Occipital lobe (tissue), 2 donors: ENCODE measurements around the gene PINK1. TPM values are rescaled to one million over a fixed set of nuclear protein-coding genes. Genes with fewer than 3 reads are reported as not detected.

ENCODE experiments used
- DNase-seq: peaks from one replicate; lab custom pipeline; 2025; lab: John Stamatoyannopoulos, UW
- total RNA-seq: library from RNA; depleted of rRNA; stranded (reverse); fragments of >200 nt; gene quantifications from one replicate; pipeline ENCODE4 v1.2.3, GENCODE V29; 2014

PINK1 gene
- total RNA-seq, 1 donor from 2014 or later = 117 TPM

- no peak for DNase-seq
Observed at GRCh38 chr1:20680269-20680668, 47.0 kb downstream of the PINK1 start.

- DNase-seq = no peak
Observed at GRCh38 chr1:20681999-20682398, 48.7 kb downstream of the PINK1 start.

- DNase-seq = no peak
Observed at GRCh38 chr1:20682571-20683236, 49.4 kb downstream of the PINK1 start.

GRCh38 chr1:20683614-20684013 is 50.4 kb downstream of the PINK1 start:
- DNase-seq = no peak

DNA sequence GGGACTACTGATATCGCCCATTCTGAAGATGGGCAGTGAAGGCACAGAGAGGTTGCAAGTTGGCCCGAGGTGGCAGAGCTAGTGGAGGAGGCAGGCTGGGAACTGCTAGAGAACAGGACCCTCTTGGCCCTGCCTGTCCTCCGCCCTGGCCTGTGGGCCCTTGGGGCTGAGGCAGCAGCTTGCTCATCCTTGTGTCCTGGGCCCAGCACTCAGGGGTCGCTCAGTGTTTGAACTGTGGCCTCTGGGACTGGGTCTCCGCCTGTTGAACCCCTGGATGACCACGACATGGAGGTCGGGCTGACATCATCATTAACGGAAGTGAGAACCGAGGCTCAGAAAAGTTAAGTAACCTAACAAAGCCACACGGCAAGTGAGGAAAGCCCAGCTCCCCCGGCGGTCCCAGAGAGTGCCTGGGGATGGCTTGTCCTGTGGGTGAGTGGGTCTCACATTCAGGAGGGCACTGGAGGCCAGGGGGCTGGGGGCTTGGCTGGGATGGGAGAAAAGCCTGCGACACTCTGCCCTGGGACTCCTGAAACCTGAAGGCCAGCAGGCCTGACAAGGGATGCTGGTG is 50.9 kb downstream of the PINK1 start:
- DNase-seq = no peak

DNA sequence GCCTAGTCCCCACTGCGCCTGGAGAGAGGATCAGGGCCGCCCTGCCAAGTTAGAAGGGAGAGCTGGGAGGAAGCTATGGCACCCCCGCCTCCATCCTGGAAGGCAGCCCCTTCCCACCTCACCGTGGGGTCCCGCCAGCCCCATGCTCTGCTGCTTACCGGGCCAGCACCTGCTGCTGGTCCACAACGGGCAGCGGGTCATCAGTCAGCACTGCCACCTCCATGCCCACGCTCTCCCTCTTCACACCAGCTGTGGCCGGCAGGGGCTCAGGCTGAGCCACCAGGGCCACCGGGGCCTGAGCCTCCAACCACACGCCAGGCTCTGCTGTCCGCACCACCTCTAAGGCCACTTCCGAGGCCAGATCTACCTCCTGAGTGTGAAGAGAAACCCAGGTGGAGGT is 51.4 kb downstream of the PINK1 start:
- no peak for DNase-seq

DNA sequence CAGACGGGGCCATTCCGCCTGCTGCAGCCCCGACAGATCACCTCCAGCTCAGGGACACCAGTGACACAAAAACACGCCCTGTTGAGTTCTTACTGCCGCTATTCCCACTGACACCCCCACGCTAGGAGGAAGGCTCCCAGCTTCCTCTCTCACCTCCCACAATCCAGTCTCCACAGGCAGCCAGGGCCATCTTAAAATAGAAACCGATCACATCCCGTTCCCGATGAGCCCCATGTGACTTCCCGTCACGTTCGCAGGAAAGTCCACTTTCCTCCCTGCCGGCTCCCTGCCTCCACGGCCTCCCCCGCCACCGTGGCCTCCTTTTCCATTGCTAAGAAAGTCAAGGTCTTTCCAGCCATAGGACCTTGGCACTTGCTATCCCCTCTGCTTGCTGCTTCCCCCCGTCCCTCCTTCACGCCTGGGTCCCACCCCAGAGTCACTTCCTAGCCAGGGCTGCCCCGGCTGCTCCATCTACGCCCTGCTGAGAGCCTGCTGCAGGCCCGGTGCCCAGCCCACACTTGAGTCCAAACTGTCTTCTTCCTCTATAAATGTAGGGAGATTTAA is 51.9 kb downstream of the PINK1 start:
- peak; percentile 66 for DNase-seq

GRCh38 chr1:20685741-20686140 is 52.5 kb downstream of the PINK1 start:
- peak; percentile 23 for DNase-seq

DNA sequence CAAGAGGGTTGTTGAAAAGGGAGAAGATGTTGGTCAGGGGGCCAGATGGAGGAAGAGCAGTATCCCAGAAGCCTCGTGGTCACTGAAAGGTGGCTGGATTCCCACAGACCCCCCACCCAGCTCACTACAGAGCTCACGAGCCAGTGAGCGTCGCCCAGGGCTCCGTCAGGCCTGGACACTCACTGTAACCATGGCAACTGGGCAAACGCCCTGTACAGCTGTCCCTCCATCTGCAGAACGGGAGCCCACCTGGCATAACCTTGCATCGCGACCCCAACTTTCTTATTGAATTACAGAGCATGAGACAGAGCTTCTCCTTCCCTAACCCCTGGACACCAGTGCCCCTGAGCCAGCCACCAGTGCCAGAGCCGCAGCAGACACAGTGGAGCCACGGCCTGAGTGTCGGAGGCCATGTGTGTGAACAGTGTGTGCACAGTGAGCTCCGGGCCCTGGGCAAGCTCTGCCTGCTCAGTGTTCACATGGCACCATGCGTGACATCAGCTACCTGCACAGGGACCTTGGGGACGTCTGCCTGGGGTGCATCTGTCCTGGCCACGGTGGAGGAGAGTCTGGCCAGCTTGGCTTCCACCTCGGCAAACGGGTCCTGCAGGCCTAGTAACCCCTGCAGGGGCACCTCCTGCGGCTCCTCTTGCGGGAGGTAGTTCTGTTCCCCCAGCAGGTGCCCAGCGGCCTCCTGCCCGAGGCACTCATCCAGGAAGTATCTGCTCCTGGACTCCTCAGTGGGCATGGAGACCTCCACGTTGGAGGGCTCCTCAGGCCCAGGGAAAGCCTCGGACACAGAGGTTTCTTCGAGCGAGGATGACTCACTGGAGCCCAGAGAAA is 53.8 kb downstream of the PINK1 start:
- no peak for DNase-seq

DNA sequence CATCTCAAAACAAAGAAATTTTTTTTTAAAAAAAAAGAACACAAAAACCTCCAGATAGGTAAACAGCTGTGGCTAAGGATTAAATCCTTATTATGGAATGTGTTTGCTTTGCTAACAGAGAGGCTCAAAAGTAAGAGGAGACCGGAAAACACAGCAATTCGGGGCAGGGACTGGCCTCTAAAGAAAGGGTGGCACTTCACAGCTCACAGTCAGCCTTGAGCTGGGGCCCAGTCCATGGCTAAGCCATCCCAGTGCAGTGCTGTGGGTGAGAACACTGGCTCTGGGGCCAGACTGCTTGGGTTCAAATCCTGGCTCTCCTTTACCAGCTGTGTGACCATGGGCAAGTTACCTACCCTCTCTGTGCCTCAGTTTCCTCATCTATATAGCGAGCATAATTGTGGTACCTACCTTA is 56.4 kb downstream of the PINK1 start:
- DNase-seq = no peak

- DNase-seq = no peak
Observed at GRCh38 chr1:20691872-20692271, 58.6 kb downstream of the PINK1 start.

- no peak for DNase-seq
Observed at GRCh38 chr1:20693623-20694022, 60.4 kb downstream of the PINK1 start.

DNA sequence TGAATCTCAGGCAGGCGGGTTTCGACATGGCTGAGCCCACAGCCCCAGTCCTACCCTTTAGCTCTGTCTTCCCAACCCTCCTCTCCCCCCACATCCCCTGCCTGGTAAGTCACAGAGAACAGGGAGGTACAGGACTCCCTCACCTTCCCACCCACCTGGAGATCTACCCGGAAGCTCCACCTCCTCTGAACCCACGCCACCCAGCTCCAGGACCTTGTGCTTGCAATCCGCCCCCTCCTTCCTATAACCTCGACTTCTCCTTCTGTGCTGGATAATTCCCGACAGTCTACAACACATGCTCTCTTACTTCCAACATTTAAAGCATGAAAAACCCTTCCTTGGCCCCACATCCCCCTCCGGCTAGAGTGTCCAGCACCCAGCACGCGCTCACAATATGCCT is 62.3 kb downstream of the PINK1 start:
- no peak for DNase-seq

DNA sequence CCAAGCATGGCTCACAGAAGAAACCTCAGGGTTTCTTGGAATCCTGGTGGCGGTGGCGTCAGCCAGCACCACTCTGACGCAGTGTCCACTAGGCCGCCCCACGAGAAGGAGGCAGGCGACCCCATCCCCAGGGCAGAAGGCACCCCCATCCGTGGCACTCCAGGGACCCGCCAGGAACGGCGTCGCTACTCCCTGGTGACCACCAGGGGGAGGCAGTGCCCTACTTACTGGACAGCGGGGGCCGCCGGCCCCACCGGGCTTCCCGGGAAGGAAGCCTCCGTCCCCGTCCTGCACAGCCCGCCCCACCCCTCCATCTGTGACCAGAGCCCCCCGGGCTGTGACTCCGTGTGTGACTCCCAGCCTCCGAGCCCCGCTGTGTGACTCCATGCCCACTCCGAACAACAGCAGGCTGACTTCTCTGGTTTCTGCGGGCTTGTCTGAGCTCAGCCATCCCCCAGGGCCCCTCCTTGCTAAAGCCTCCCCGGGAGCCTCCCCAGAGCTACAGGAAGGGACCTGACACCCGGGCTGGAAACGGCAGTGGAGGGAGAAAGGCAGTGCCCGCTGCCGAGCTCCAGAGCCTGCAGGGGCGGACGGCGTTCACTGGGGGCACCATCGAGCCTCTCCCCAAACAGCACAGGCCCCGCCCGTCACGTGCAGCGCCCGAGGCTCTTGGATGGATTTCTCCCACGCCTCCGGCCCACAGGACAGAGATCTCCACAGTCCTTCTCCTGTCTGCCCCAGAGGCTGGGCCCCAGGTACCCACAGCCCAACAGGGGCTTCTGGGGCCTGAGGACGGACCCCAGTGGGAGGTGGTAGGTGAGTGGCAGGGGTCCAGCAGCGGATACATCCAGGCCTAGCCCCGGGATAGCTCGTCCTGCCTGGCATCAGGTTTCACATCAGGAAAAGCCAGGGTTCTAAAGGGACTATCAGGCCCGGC is 63.4 kb downstream of the PINK1 start:
- peak; percentile 80 for DNase-seq

DNA sequence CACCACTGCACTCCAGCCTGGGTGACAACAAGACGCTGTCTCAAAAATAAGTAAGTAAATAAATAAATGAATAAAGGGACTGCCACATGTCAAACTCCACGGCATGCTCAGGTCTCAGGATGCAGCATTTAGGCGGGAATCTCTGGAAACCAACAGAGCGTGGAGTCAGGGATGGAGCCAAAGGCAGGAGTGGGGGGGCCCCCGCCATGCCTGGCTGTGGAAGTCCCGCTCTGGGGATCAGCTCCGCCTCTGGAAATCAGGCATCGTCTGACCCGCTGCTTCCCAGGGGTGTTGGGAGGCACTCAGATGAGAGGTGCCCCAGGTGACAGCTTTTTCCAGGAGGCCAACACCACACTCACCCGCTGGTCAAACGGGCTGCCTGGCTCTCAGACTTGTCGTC is 64.3 kb downstream of the PINK1 start:
- no peak for DNase-seq

DNA sequence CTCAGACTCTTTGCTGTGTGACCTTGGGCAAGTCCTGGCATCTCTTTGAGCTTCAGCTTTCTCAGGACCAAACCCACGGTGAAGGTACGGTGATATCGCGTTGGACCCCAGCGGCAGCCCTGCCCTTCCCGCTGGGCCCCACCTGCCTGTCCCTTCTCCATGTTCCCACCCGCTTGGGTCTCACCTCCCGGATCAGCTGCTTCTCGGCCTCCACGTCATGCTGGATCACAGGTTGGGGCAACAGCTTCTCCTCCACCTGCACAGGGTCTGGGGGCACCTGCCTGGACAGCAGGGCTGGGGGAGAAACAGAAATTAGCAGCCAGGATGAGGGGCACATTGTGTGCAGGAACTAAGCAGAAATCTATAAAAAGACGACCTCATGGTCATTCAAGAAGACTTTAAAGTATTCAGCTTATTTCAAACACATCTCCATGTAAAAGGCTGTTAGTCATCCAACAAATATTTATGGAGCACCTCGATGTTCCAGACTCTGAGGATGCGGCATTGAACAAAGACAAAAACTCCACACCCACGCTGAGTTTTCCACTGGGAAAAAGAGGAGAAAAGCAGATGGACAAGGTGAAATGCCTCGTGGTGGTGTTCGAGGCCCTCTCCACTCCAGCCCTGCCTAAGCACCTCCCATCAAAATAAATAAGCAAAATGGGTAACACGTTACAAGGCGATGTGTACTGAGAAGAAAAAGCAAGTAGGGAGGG is 65.1 kb downstream of the PINK1 start:
- DNase-seq = peak; percentile 10

GRCh38 chr1:20699558-20699957 is 66.3 kb downstream of the PINK1 start:
- DNase-seq = no peak

DNA sequence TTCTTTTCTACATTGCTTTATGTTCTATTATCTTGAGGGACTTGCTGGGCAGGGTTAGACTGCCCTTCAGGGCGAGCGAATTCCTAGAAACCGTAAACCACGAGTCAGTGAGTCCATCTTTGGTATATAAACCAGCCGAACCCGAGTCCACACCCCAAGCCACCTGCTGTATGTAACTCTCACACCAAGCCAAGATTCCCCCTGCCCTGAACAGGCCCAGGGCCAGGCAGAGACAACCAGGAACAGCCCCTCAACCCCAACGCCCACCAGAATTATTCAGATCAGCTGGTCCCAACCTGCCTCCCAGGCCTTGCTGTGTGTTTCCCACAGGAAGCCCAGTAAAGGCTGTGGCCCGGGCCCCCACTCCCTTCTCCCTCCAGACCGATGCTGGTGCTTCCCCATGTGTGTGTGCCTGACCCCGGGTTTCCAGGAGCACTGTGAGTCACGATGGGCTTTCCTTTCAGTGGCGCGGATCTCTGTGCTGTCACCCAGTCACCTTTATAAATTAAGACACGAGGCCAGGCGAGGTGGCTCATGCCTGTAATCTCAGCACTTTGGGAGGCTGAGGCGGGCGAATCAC is 67.5 kb downstream of the PINK1 start:
- DNase-seq = no peak
